ENCODE results near the gene CALCOCO2.

GRCh38 chr17:48903401-48903800, 72.6 kb downstream of the CALCOCO2 start:
- TF ChIP-seq REST (IDR thresholded peaks at IDR 0.05) (no peak), FOXA1 (IDR thresholded peaks at IDR 0.05) (no peak), TAF1 (conservative IDR thresholded peaks at IDR 0.05) (no peak)
- TF ChIP-seq, protein P1, sequence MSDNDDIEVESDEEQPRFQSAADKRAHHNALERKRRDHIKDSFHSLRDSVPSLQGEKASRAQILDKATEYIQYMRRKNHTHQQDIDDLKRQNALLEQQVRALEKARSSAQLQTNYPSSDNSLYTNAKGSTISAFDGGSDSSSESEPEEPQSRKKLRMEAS (IDR thresholded peaks at IDR 0.05): no peak

All from liver (tissue), 2 donors.